Ishikawa (cell line): ENCODE results near the gene NEIL3.

Experiments
- CEBPB ChIP-seq: IDR thresholded peaks from 2 replicates; pipeline ENCODE4 v1.6.1; 2012
- CREB1 ChIP-seq: IDR thresholded peaks from 2 replicates; pipeline ENCODE4 v1.6.1; 2012; ENCODE audit warnings: low read depth
- EP300 ChIP-seq: IDR thresholded peaks from 2 replicates; pipeline ENCODE4 v1.6.1; 2012; ENCODE audit warnings: borderline replicate concordance
- FOXM1 ChIP-seq: IDR thresholded peaks from 2 replicates; pipeline ENCODE4 v1.6.1; 2012; ENCODE audit warnings: low read depth, borderline replicate concordance
- MAX ChIP-seq: IDR thresholded peaks from 2 replicates; pipeline ENCODE4 v1.6.1; 2012
- NFIC ChIP-seq: IDR thresholded peaks from 2 replicates; pipeline ENCODE4 v1.6.1; 2012
- RAD21 ChIP-seq: IDR thresholded peaks from 2 replicates; pipeline ENCODE4 v1.6.1; 2012; ENCODE audit warnings: low read depth
- REST ChIP-seq: IDR thresholded peaks from 2 replicates; pipeline ENCODE4 v1.6.1; 2012; ENCODE audit warnings: low read depth, mild to moderate bottlenecking
- TAF1 ChIP-seq: IDR thresholded peaks from 2 replicates; pipeline ENCODE4 v1.6.1; 2012; ENCODE audit warnings: low read depth, mild to moderate bottlenecking
- TCF12 ChIP-seq: IDR thresholded peaks from 2 replicates; pipeline ENCODE4 v1.6.1; 2012; ENCODE audit warnings: low read depth
- TEAD4 ChIP-seq: IDR thresholded peaks from 2 replicates; pipeline ENCODE4 v1.6.1; 2012
- USF1 ChIP-seq: IDR thresholded peaks from 2 replicates; pipeline ENCODE4 v1.6.1; 2012
- YY1 ChIP-seq: IDR thresholded peaks from 2 replicates; pipeline ENCODE4 v1.6.1; 2012; ENCODE audit warnings: low read depth
- ZBTB7A ChIP-seq: IDR thresholded peaks from 2 replicates; pipeline ENCODE4 v1.6.1; 2012; ENCODE audit warnings: low read depth

Gene NEIL3

GRCh38 chr4:177410566-177410965 is 100.9 kb downstream of the NEIL3 start:
- no peak for TF ChIP-seq NFIC
- no peak for TF ChIP-seq CEBPB
- TF ChIP-seq TEAD4: no peak
- no peak for TF ChIP-seq TAF1
- no peak for TF ChIP-seq YY1
- TF ChIP-seq EP300: no peak
- no peak for TF ChIP-seq CREB1
- TF ChIP-seq FOXM1: no peak
- TF ChIP-seq ZBTB7A: no peak
- TF ChIP-seq MAX: no peak
- TF ChIP-seq REST: no peak
- no peak for TF ChIP-seq USF1
- no peak for TF ChIP-seq RAD21
- TF ChIP-seq TCF12: no peak

- TF ChIP-seq CREB1 (no peak), USF1 (no peak), MAX (no peak), EP300 (no peak), FOXM1 (no peak), REST (no peak), YY1 (no peak), RAD21 (no peak), CEBPB (no peak)
These were observed 102.3 kb downstream of the NEIL3 start for GRCh38 chr4:177411996-177412395.
